Uterus (tissue), 4 donors: ENCODE results near the gene MDM4. TPM values are rescaled to one million over a fixed set of nuclear protein-coding genes. Genes with fewer than 3 reads are reported as not detected.

ENCODE experiments used
- DNase-seq, 2 donors: peaks; one replicate each; pipeline ENCODE4 v3.0.0-alpha.2; 2019 to 2020
- H3K27ac ChIP-seq, 2 donors: fragments of 200-600 bp; sonication (generic); 1 replicate in 1 of 2; 2 replicates in 1 of 2; pipeline ENCODE4 v1.5.1; 2016 to 2018
- H3K27me3 ChIP-seq, 2 donors: fragments of 200-600 bp; sonication (generic); one replicate each; pipeline ENCODE4 v1.5.1; 2018 to 2019; ENCODE audit warnings: control low read depth in 1 of 2
- H3K36me3 ChIP-seq, 2 donors: fragments of 200-600 bp; sonication (generic); one replicate each; pipeline ENCODE4 v1.5.1; 2019; ENCODE audit warnings: control low read depth in 1 of 2
- H3K4me1 ChIP-seq, 2 donors: fragments of 200-600 bp; sonication (generic); one replicate each; pipeline ENCODE4 v1.5.1; 2018 to 2019; ENCODE audit warnings: control low read depth in 1 of 2
- H3K4me3 ChIP-seq, 2 donors: fragments of 200-600 bp; sonication (generic); 1 replicate in 1 of 2; 2 replicates in 1 of 2; pipeline ENCODE4 v1.5.1; 2018 to 2019; ENCODE audit warnings: mild to moderate bottlenecking in 1 of 2
- H3K9me3 ChIP-seq, 2 donors: fragments of 200-600 bp; sonication (generic); one replicate each; pipeline ENCODE4 v1.5.1; 2019; ENCODE audit warnings: control low read depth in 1 of 2
- CTCF ChIP-seq, 4 experiments: fragments of 200-600 bp in 2 of 4; fragments of 450-650 bp in 2 of 4; sonication (generic) in 2 of 4; IDR thresholded peaks; one replicate each; pipeline ENCODE4 v1.5.1; 2016 to 2019; ENCODE audit warnings: antibody characterized with exemption in 4 of 4, mild to moderate bottlenecking in 2 of 4, moderate library complexity in 1 of 4
- POLR2A ChIP-seq, 2 donors: fragments of 450-650 bp; IDR thresholded peaks; one replicate each; pipeline ENCODE4 v1.6.1; 2016; ENCODE audit warnings: antibody characterized with exemption in 2 of 2, mild to moderate bottlenecking in 1 of 2, moderate library complexity in 1 of 2
- intact Hi-C: fragments of 100-400 bp; cut with DNase I; formaldehyde crosslinking; loops from one replicate; pipeline ENCODE4 v1.15.1; 2023; ENCODE audit warnings: low total_unique reads
- total RNA-seq, 4 donors: library from RNA; depleted of rRNA in 3 of 4; stranded (reverse); fragments of >200 nt in 3 of 4; gene quantifications; one replicate each; pipeline versions ENCODE4 v1.1.0 to v1.2.4, GENCODE V29; 2014 to 2023
- donor health status: DM: yes; HTN: yes; CAD: no.

Gene MDM4
- total RNA-seq, 4 donors from 2014 or later, result 31.0 to 141 (median 134) TPM

- TF ChIP-seq POLR2A (IDR thresholded peaks at IDR 0.05) (no peak), CTCF (IDR thresholded peaks at IDR 0.05) (no peak)
- Histone ChIP-seq H3K4me1 (no peaks in the 10 kb centered on the region), H3K36me3 (no peaks in the 10 kb centered on the region), H3K27ac (no peak overlapping the region), H3K4me3 (no peak overlapping the region), H3K9me3 (no peaks in the 10 kb centered on the region), H3K27me3 (no peaks in the 10 kb centered on the region)
- intact Hi-C loops, result no loop called here
- no peak for DNase-seq
These were observed 67.9 kb downstream of the MDM4 start for GRCh38 chr1:204583909-204584632.

- Histone ChIP-seq H3K4me3 (no peak overlapping the region), H3K27me3 (no peaks in the 10 kb centered on the region), H3K9me3 (no peaks in the 10 kb centered on the region), H3K4me1 (no peaks in the 10 kb centered on the region), H3K27ac (no peak overlapping the region), H3K36me3 (no peaks in the 10 kb centered on the region)
- DNase-seq, result no peak
- intact Hi-C loops, result no loop called here
- no peak for TF ChIP-seq CTCF (IDR thresholded peaks at IDR 0.05)
These were observed 68.6 kb downstream of the MDM4 start for GRCh38 chr1:204584699-204585372.

- intact Hi-C loops, result no loop called here
- Histone ChIP-seq H3K36me3 (no peaks in the 10 kb centered on the region), H3K27ac (no peak overlapping the region), H3K4me1 (no peaks in the 10 kb centered on the region), H3K27me3 (no peaks in the 10 kb centered on the region), H3K9me3 (no peaks in the 10 kb centered on the region), H3K4me3 (no peak overlapping the region)
- TF ChIP-seq POLR2A (IDR thresholded peaks at IDR 0.05), result no peak
- no peak for TF ChIP-seq CTCF (IDR thresholded peaks at IDR 0.05)
- no peak for DNase-seq
These were observed 71.4 kb downstream of the MDM4 start for GRCh38 chr1:204587621-204588020.

- TF ChIP-seq POLR2A (IDR thresholded peaks at IDR 0.05), result no peak
- no peak for TF ChIP-seq CTCF (IDR thresholded peaks at IDR 0.05)
- Histone ChIP-seq H3K36me3 (no peaks in the 10 kb centered on the region), H3K4me1 (no peaks in the 10 kb centered on the region), H3K9me3 (no peaks in the 10 kb centered on the region), H3K4me3 (no peak overlapping the region), H3K27me3 (no peaks in the 10 kb centered on the region), H3K27ac (no peak overlapping the region)
- no peak for DNase-seq
- intact Hi-C loops, result no loop called here
These were observed 72.6 kb downstream of the MDM4 start for GRCh38 chr1:204588826-204589225.

GRCh38 chr1:204589409-204590038 lies 73.3 kb downstream of the MDM4 start:
- H3K4me1 ChIP-seq, result no peaks in the 10 kb centered on the region
- no peak for DNase-seq
- TF ChIP-seq POLR2A (IDR thresholded peaks at IDR 0.05) (no peak), CTCF (IDR thresholded peaks at IDR 0.05) (no peak)
- no peak overlapping the region for H3K27ac ChIP-seq
- no peaks in the 10 kb centered on the region for H3K9me3 ChIP-seq
- H3K27me3 ChIP-seq, result no peaks in the 10 kb centered on the region
- intact Hi-C loops, result no loop called here
- H3K36me3 ChIP-seq, result no peaks in the 10 kb centered on the region
- H3K4me3 ChIP-seq, result no peak overlapping the region
